GM19238 (cell line): ENCODE measurements around the gene UCK1.
"Not testable (repeated sequence)": the region's sequence is repeated elsewhere in the genome, so short reads cannot be mapped to it uniquely, and the experiment has no call there.

Experiments
- DNase-seq: peaks from one replicate; pipeline ENCODE4 v3.0.0; 2011; ENCODE audit warnings: low spot score; ENCODE audit not compliant: insufficient read length

UCK1 gene

DNA sequence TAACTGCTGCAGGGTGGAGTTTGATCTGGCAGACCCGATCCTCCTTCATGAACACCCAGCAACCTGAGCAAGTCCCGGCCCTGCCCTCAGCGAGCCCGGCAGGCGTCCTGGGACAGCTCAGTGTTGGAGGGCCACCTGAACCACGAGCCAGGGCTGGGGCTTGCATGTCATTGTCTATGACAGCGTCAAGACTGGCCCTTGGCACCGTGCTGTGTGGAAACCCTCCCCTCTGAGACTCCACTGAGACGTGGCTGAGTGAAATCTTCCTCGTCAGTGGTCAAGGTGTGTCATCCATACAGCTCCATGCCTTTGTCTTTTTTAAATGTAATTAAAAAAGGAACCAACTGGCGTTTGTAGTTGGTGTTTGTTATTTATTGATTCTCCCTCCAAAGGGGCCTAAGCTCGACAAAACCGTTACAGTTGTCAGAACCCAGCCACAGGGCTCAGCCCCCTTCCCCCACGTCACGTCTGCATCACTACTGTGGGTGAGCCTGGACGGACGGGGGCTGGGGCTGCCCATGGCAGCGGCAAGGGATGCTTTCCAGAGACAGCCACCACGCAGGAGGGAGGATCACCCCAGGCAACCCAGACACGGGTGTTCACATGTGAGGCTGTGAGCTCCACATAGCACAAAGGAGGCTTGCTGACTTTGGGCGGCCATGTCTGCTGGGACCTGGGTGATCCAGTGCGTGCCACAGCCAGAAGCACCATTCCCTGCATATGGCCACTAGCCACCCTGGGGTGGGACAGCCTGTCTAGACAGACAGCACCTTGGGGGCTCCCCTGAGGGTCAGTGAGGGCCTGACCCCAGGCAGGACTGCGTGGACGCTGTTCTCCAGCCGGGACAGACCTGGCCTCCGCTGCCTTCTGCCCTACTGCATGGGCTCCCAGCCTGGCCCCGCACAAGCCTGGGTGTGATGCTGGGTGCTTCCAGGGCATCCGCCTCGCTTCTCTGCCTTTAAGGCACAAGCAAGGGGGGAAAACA, 7.3 kb downstream of the UCK1 start:
- DNase-seq: no peak

DNA sequence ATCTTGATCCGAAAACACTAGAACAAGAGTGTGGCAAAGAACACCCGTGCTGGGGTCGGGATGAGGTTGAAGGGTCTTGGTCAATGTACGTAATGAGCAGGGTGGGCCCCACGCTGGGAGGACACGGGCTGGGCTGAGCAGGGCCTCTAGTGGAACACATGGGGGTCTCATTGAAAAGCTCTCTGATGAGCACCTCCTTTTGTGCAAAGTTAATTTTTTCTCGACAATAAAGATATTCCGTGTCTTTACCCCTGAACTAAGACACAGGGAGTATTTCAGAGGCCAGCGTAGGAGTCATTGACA, 8.0 kb downstream of the UCK1 start:
- no peak for DNase-seq

DNA sequence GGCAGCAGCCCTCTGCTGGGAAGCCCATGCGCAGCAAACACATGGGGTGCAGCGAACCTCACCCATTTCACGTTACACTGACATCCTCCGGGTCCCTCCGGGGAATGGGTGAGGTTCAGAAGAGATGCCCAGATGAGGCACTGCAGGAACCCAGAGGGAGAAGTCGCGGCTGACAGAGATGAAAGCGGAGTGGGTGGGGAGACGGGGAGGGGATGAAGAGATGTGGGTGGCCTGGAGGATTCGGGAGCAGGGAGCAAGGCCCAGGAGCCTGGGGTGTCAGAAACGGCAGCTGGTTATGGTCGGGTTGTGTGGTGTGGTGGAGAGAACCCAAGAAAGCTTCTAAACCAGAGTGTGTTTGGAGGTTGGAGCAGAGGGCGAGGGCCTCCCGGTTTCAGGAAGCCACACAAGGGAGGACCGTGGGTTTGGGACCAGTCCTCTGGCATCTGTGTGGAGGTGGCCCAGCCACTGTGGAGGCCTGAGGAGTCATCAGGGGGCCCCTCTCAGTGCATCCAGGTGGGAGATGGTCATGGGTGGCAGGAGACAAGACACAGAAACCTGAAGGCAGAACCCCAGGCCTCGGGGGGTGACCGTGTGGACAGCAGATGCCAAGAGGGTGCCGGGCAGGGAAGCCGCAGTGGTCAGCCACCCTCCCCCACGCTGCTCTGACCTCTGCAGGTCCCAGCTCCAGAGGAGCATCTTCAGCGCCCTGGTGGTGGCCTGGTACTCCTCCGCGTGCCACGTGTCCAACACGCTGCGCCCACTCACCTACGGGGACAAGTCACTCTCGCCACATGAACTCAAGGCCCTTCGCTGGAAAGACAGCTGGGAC, 8.6 kb downstream of the UCK1 start:
- no peak for DNase-seq

DNA sequence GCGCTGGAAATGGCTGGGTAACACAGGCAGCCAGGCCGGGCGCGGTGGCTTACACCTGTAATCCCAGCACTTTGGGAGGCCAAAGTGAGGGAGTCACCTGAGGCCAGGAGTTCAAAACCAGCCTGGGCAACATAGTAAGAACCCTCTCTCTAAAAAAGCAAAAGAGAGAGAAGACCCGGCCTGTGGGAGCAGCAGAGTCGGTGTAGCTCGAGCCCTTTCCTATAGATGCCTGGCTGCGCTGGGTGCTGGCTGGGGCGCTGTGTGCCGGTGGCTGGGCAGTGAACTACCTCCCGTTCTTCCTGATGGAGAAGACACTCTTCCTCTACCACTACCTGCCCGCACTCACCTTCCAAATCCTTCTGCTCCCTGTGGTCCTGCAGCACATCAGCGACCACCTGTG, 9.2 kb downstream of the UCK1 start:
- no peak for DNase-seq

DNA sequence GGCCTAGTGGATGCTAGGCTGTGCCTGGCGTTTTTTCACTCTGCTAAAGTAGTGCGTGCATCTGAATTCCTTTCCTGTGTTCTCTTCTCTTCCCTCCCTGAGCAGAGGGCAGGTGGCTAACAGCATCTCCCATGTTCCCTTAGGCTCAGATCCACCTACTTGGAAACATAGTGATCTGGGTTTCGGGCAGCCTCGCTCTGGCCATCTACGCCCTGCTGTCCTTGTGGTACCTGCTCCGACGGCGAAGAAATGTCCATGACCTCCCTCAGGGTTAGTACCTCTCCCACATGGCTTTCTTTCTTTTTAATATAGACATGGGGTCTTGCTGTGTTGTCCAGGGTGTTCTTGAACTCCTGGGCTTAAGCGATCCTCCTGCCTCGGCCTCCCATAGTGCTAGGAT, 9.9 kb downstream of the UCK1 start:
- no peak for DNase-seq

DNA sequence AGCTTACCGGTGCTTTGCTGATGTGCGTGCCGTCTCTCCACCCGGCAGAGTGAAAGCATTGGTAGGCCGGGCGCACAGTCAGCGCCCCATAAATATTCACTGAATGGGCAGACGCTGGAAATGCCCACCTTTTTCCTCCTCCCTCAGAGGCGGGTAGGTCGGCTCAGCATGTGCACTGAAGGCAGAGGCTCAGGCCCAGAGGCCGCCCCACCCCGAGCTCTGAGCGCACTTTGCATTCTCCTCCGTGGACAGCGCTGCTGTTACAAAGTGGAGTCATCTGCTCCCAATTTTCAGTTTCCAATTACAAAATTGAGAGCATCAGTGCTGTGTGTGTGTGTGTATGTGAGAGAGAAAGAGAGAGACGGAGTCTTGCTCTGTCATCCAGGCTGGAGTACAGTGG, 10.6 kb downstream of the UCK1 start:
- no peak for DNase-seq

DNA sequence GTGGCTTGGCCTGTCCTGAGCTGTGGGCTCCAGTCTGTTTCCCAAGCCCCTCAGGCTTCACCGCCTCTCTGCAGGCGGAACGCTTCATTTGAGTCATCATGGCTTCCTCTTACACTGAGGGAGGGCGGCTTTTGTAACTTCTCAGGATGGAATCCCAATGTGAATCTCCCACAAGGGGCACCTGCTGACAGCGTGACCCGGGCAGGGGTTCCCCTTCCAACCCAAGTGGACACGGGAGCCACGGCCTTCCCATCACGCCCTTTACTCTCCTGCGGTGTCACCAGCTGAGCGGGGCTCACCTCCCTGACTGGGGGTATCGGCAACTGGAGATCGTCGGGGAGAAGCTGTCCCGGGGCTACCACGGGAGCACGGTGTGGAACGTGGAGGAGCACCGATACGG, 12.5 kb downstream of the UCK1 start:
- DNase-seq: no peak

DNA sequence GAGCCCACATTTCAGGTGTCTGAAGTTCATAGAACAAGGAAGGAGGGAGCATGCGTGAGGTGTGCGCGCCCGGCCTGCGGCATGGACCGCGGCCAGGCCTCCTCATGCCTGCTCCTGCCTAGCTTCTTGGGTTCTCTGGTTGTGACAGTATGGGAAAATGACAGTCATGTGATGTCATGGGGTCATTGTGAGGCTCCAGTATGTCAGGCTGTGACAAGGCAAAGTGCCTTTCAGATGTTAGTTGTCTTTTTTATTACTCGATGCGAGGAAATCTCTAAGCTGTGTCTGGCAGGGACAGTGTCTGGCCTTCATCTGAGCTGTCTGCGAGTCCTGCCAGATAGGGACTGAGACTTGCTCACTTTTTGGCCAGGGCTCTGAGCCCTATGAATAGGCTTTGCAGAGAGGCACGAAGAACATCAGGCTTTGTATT, 13.3 kb downstream of the UCK1 start:
- no peak for DNase-seq

DNA sequence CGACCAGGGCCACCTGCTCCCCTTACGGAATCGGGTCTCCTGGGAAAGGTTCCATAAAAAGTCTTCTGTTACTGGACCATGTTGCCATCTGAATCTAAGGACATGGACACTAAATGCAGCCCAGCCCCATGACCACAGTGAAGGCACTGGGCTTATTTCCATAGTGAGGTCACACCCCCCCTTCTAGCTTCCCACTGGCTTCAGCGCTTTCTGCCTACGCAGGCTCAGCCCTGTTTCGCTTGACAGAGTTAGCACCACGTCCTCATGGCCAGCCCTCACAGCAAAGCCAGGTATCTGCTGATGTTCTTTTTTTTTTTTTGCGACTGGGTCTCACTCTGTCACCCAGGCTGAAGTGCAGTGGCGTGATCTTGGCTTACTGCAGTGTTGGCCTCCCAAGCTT, 14.1 kb downstream of the UCK1 start:
- no peak for DNase-seq

DNA sequence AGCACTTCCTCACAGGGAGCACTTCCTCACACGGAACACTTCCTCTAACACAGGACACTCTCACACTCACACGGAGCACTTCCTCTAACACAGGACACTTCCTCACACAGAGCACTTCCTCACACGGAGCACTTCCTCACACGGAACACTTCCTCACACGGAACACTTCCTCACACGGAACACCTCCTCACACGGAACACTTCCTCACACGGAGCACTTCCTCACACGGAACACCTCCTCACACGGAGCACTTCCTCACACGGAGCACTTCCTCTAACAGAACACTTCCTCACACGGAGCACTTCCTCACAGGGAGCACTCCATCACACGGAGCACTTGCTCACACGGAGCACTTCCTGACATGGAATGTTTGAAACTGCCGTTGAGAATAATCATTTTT, 15.0 kb downstream of the UCK1 start:
- DNase-seq: no peak

DNA sequence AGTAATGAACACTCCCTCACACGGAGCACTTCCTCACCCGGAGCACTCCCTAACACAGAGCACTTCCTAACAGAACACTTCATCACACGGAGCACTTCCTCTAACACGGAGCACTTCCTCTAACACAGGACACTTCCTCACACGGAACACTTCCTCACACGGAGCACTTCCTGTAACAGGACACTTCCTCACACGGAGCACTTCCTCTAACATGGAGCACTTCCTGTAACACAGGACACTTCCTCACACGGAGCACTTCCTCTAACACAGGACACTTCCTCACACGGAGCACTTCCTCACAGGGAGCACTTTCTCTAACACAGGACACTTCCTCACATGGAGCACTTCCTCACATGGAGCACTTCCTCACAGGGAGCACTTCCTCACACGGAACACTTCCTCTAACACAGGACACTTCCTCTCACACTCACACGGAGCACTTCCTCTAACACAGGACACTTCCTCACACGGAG, 15.5 kb downstream of the UCK1 start:
- not testable (repeated sequence) for DNase-seq

DNA sequence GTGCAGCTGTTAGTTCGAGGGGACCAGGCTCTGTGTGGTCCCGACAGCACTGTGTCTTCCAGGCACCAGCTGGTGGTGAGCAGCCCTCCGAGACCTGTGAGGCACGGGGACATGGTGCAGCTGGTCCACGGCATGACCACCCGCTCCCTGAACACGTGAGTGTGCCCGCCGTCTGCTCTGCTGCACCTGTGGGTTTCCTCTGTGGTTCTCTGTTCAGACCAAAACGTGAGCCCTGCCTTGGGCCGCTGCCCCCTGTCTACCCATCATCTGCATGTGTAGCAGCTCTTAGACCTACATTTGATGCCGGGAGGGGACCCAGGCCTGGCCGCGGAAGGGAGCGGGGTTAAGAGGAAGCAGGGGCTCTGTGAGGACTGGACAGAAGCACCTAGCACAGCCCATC, 17.9 kb downstream of the UCK1 start:
- DNase-seq: no peak

DNA sequence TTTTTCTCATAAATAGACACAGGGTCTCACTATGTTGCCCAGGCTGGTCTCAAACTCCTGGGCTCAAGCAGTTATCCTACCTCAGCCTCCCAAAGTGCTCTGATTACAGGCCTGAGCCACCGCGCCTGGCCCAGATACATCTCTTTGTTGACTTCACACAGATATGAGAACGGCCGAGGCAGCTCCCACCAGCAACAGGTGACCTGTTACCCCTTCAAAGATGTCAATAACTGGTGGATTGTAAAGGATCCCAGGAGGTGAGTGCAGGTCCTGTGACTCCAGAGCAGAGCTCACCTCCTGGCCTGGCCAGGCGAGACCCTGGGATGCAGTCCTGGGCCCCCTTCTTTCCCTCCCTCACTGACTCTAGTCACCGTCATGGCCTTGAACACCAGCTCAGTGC, 19.2 kb downstream of the UCK1 start:
- DNase-seq: no peak

DNA sequence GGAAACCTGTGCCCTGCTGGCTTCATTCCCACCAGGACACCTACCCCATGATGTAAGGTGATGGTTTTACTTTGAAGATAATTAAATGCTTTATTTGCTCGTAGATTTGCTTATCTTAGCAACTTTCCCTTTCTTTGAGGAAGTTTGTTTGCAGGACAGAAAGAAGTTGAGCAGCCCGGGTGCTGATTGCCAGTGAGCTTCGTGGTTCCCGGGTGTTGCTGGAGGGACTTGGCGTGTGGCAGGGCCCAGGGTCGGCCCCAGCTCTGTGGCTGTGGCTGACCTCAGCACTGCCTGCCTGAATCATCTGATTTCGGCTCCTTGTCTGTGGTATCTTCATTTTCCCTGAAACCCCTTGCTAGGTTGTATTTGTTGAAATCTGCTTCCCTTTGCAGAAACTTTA, 19.6 kb downstream of the UCK1 start:
- DNase-seq: no peak

DNA sequence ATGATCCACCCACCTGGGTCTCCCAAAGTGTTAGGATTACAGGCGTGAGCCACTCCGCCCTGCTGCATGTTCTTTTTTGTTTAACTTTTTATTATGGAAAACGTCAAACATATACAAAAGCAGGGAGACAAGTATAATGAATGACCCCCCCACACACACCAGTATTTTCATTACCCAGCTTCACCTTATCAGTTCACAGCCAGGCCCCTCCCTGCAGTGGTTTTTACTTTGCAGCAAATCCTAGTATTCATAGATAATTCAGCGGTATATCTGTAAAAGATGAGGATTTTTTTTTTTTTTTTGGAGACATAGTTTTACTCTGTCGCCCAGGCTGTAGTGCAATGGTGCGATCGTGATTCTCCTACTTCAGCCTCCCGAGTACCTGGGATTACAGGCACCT, 26.1 kb downstream of the UCK1 start:
- no peak for DNase-seq

DNA sequence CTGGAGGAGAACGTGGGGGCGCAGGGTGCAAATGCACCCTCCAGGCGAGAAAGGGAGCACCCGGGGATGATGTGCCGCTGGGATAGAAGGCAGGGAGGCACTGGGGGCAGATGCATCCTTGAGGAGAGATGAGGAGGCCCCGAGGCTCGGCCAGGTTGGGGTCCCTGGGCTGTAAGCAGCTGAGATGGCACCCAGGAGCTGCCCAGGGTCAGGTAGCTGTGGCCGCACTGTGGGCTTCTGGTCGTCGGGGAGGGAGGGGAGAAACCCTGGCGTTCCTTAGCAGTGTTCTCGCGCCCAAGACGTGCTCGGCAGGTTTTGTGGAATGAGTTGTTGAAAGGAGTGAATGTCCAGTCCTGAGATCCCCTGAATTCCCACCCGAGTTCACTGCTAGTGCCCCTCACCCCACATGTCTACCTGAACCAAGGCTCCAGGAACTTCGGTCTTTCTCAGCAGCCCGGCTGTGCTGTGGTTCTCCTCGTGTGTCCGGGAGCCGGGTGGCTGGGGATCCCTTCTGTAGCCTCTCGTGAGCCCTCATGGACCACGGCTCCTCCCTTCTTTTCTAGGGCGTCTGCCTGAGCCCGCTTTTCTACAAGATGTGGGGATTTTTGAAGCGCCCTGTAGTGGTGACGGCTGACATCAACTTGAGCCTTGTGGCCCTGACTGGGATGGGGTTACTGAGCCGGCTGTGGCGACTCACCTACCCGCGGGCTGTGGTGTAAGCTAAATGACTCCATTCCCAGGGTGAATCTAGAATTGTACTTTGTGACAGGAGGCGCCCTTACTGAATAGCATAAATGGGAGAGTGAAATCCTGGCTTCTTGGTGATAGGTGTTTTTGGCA, 27.2 kb downstream of the UCK1 start:
- DNase-seq: peak; percentile 46

DNA sequence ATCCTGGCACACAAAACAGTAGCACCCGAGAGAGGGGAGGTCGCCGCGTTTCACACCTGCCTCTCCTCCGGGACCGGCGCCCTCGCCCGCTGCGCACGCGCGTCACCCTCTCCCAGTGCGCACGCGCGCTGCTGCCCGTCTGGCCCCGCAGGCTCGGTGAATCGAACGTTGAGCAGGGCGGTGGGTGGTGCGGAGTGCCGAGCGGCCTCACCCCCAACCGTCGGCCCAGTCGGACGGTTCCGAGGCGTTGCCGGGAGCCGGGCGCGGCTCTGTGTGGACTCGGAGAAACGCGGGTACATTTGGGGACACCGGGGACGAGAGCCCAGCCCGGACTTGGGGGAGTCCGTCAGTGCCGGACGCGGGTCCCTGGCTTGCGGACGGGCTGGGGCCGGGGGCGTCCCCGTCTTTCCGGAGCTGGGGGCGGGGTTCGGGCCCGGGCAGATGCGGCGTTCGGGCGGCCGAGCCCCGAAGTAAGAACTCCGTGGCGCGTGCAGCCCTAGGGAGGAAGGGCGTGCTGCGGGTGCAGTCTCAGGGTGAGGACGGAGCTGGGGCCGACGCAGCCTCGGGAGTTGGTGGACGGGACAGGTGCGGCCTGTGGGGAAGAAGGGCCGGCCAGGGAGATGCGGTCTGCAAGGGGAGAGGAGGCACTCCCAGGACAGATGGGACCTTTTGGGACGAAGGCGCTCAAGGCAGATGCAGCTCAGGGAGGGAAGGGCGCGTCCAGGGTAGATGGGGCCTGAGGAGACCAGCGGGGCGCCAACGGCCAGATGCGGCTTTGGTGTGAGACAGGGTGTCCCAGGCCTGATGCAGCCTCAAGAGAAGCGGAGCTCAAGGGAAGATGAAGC, 28.1 kb downstream of the UCK1 start, which contains the start of gene POMT1:
Gene POMT1 (plus strand): TSS at position 138 of the 845 bp plus-strand sequence. CDS start 1,301 bp downstream, outside the sequence.
- peak; percentile 98 for DNase-seq

DNA sequence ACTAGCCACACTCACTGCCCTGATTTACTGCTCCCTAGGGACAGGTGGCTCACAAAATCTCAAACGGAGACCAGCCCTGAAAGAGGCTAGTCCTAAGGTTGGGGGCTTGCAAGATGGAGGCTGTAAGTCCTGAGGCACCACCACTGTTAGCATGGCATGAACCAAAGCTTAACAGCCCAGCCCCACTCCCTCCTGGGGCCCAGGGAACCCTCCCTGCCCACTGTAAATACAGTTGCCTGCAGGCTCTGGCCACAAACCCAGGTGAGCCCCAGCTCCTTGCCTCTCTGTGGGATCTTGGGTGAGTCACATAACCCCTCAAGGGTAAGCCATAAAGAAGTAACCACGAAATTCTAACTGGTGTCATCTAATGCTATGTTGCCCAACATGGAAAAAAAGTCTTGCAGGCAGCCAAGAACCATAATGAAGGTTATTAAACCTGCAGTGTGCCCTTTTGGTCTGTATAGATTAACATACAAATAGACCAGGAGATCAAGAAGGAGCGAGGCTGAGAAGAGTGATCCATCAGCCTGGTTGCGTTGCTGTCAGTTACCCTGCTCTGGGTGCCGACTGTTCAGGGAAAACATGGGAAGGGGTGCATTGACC, 30.0 kb downstream of the UCK1 start:
- no peak for DNase-seq

DNA sequence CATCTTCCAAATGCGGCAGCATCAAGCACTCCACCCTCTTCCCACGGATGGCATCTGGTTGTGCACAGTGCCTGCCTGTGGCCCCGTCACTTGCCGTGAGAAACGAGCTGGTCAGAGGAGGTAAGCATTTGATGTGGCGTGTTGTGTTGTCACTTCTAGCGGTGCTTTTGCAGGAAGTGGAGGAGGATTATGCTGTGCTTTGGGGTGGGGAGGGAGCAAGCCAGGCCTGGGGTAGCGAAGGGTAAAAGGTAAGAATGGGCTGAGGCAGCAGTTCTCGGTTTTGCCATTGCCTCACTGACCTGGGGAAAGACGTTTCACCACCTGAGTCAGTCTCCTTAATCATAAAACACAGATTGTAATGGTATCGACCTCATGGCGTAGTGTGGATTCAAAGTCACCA, 30.7 kb downstream of the UCK1 start:
- no peak for DNase-seq

DNA sequence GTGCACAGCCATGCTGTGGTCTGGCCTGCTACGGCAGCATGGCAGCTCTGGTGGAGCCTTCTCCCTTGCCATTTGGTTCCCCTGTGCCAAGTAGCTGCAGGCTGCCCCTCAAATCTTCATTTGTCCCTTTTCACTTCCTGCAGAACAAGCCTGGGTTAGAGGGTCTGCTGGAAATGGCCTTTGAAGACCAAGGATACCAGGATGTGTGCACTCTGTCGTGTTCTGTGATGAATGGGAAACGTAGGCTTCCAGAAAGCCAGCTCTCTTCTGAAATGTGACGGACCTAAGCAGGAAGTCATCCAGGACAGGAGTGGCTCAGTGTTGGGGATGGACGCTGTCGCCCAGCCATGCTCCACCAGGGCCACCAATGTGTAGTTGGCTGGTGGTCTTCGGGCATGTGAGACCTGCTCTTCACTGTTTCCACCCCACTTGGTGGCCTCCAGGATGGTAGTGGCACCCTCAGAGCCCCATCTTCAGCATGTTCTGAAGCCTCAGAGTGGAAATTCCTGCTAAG, 31.8 kb downstream of the UCK1 start:
- no peak for DNase-seq
